Subcutaneous adipose tissue (tissue), 4 donors: ENCODE measurements around the gene CCT8. TPM values are rescaled to one million over a fixed set of nuclear protein-coding genes. Genes with fewer than 3 reads are reported as not detected.

Experiments used
- total RNA-seq, 4 donors: library from RNA; depleted of rRNA; stranded (reverse); fragments of >200 nt; gene quantifications; one replicate each; pipeline ENCODE4 v1.1.0, GENCODE V29; 2016
- TF ChIP-seq, protein P1 (sequence below): fragments of 450-650 bp; IDR thresholded peaks from one replicate; pipeline ENCODE4 v1.5.1; 2016; ENCODE audit warnings: low read depth, mild to moderate bottlenecking, control low read depth, antibody characterized with exemption, moderate library complexity

CCT8 gene
- total RNA-seq, 4 donors from 2014 or later, result 69.1 to 135 (median 102) TPM

DNA sequence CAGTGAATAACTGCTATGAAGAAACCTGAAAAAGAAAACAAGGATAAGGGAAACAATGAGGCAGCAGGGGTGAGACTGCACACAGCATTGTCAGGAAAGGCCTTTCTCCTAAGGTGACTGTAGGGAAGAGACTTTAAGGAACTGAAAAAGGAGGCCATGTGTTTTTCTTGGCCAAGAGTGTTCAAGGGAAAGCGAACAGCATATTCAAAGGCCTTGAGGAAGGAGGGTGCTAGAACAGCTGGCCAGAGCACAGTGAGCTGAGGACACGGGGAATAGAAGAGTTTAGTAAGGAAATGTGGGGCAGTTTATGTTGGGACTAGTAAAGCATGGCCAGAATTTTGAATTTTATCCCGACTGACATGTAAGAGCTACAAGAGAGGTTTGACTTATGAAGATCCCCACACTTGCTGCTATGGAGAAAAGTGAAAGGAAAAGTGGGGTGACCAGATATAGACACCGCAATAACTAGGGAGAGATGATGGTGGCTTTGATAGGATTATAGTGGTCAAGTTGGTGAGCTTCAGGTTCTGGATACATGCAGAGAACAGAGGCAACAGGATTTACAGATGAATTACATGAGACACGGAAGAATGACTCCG is 55.7 kb downstream of the CCT8 start:
- TF ChIP-seq, protein P1, sequence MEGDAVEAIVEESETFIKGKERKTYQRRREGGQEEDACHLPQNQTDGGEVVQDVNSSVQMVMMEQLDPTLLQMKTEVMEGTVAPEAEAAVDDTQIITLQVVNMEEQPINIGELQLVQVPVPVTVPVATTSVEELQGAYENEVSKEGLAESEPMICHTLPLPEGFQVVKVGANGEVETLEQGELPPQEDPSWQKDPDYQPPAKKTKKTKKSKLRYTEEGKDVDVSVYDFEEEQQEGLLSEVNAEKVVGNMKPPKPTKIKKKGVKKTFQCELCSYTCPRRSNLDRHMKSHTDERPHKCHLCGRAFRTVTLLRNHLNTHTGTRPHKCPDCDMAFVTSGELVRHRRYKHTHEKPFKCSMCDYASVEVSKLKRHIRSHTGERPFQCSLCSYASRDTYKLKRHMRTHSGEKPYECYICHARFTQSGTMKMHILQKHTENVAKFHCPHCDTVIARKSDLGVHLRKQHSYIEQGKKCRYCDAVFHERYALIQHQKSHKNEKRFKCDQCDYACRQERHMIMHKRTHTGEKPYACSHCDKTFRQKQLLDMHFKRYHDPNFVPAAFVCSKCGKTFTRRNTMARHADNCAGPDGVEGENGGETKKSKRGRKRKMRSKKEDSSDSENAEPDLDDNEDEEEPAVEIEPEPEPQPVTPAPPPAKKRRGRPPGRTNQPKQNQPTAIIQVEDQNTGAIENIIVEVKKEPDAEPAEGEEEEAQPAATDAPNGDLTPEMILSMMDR, result no peak

DNA sequence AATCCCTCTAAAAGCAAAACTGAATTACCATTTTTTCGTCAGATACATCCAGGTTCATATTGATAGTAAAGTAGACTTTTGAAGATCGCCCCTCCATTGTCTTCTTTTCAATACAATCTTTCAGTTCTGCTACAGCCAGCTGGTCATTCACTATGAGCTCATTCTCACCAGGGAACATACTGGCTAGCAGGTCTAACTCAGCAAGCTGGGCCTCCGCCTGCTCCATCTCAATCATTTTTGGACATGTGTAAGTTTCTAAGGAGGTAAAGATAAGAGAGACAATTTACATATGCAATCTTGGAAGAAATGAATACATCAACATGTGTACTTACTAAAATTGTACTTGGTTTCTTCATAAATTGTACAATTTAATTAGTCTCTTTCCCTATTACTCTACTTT is 65.1 kb downstream of the CCT8 start:
- TF ChIP-seq, protein P1, result no peak

DNA sequence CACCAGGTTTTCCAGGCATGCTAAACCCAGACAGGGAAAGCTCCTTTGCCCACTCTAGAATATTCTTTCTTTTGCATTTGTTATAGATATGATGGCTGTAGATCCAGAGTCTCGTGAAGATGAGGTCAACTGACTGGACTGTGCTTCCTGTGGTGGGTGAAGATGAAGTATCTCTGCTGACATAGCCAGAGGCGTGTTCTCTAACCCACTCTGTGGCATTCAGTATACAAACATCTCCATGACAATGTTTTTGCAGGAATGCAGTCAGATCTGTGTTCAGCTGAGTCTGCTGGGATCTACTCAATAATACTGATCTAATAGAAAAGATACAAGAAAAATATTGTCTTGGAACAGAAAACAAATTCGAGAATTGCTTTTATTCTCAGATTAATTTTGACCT is 65.6 kb downstream of the CCT8 start:
- TF ChIP-seq, protein P1, result no peak

DNA sequence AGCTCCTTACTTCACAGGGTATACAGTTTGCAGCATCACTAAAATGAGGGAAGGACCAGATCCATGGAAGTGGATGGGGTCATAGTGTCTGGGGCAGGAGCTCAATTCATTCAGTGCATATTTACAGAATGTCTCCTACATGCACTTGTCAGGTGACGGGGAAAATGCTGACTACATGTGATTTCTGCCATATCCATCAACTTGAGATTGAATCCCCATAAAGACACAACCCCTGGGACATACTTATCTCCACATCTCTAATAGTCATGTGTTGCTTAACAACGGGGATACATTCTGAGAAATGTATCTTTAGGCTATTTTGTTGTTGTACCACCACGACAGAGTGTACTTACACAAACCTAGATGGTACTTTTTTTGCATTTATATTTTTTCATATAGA is 66.3 kb downstream of the CCT8 start:
- TF ChIP-seq, protein P1, result no peak

Other genes with a start within 250 kb of the CCT8 start
- 10 to 100 TPM; 19.2 to 36.7 (median 28.2) TPM for gene LTN1, start 80.8 kb downstream of the CCT8 start, total RNA-seq
- gene RWDD2B, start 54.3 kb downstream of the CCT8 start, total RNA-seq, result 10 to 100 TPM in 3 of 4 donors, 1 to 10 TPM in 1; 9.9 to 19.4 (median 14.5) TPM
- 10 to 100 TPM; 26.2 to 64.7 (median 43.0) TPM for gene USP16, start 49.0 kb downstream of the CCT8 start, total RNA-seq
- 10 to 100 TPM in 1 of 4 donors, 1 to 10 TPM in 3; 4.9 to 13.3 (median 6.8) TPM for gene MAP3K7CL, start 57.0 kb upstream of the CCT8 start, total RNA-seq
- 10 to 100 TPM; 30.9 to 60.3 (median 45.5) TPM for gene BACH1, start 225.3 kb upstream of the CCT8 start, total RNA-seq